Ecto neural progenitor cell (in vitro differentiated cells): ENCODE measurements around the gene R3HDM1.
"Not testable (repeated sequence)": the region's sequence is repeated elsewhere in the genome, so short reads cannot be mapped to it uniquely, and the experiment has no call there.

ENCODE experiments used
- DNase-seq: peaks from one replicate; pipeline ENCODE4 v3.0.0-alpha.2; 2018; ENCODE audit warnings: low spot score

The R3HDM1 gene

DNA sequence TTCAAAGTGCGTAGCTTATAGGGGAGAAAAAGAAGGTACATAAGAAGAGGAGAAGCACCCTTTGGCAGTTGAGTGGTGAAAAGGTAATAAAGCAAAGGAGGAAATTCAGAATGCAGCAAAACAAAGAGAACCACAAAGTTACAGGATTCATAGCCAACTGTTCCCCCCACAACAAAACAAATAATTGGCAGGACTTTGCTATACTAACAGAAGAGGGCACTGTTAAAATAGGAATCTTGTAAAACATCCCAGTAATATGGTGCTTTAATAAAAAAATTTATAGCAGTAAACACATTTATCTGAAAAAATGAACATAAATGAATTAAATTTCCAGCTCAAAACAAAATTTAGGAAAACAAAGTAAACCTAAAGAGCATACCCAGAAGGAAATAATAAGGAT is 42.3 kb downstream of the R3HDM1 start:
- no peak for DNase-seq

DNA sequence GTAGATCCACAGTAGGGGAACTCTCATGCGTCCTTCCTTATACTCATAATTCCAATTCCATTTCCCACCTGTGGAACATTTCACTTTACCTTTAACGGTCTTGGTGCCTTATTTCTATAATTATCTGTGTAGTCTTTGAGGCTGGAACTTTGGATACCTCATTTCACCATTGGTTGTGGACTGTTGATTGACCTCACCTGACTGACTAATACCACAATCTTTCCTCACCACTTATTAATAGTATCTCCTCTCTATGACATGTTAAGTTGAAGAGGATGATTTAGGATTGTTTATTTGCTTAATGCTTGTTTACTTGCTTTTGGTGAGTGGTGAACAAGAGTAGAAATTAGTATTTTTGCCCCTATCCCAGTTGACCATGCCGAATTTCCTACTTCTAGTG is 50.0 kb downstream of the R3HDM1 start:
- DNase-seq: no peak

DNA sequence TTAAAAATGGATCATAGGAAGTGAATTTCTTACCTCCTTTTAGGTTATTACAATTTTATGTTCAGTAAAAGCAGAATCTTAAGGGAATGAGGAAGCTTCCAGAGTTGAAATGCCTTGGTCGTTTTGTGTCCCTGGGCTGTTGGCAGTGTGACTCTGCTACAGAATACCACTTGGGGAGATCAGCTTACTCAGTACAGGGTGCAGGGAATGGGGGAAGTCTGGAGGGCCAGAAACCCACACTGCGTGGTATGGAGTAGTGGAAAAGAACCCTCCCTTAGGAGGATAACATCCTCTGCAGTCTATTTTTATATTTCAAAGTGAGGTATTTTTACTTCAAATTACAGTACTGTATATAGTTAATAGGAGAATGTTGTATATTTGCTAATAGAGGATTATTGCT is 51.1 kb downstream of the R3HDM1 start:
- no peak for DNase-seq

DNA sequence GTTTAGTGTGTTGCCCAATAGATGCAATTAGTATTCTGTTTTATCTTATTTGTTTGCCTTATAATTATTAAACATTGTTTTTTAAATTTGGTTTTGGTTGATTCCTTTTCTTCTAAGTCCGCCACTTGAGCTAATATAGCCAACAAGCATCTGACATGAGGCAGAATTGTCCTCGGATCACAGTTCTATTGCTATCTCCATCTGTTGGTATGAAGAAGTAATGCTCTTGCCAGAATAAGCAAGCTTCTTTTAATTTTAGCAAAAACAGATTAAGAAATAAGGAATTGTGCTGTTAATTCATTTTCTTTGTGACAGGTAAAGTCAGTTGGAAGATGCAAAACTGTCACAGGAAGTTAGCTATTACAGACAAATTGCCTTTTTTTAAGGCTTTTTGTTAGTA is 54.3 kb downstream of the R3HDM1 start:
- no peak for DNase-seq

DNA sequence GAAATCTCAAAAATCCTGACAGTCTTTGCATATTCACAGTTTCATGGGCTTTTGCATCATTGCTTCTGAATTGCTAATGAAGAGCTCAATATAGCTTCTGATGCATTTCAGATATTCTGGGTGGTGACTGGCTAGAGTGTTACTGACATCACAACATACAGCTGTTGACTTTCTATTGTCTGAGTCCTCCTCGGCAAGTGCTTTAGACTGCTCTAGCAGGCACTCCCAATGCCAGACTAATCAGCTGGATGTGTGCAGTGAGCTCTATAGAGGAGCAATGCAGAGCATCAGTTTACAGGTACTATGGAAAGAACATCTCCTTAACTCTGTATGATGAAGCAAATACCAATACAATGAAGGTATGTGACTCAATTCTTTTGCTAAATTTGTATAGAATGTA is 54.9 kb downstream of the R3HDM1 start:
- DNase-seq: no peak

DNA sequence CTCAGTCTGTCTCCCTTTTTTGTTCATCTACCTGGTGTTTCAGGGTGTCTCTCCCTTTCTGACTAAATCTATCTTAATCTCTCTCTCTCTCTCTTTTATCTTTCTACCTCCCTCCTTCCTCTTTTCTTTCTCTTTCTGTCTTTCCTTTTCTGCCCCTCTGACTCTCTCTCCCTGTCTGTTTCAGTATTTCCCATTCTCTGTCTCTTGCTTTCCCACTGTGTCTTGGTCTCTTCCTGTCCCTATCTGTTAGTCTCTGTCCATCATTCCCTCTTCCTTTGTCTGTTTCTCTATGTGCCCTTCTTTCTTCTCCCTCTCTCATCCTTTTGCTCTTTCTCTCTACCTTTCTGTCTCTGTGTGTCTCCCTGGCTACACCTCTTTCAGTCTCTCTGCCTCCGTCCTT is 56.7 kb downstream of the R3HDM1 start:
- DNase-seq: no peak

DNA sequence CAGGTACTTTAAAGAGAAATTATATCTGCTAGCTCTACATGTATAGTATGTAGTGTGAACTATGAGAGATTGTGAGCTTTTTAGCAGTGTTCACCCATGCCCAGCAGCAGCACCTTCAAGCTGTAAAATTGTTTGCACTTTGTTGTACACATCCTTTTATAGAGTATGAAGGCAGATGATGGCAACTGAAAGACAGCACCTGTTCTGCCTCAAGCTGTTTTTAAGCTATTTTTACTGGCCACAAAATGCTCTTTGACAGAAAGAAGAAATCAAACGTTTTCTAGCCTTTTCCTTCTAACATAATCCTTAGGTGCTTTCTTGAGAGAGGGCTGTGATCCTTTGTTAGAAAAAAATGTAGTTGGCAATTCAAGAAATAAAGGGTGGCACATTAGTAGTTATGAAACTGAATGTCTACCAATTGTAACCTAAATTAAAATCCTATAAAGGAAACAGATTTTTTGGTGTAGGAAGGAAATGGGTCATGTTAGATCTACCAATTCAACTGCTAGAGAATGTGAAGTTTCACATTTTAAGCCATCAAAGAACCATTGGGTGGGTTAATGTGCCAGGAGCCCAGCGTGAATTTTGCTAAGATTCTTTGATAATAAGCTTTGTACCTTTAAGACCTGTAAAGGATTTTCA is 59.5 kb downstream of the R3HDM1 start:
- DNase-seq: no peak

DNA sequence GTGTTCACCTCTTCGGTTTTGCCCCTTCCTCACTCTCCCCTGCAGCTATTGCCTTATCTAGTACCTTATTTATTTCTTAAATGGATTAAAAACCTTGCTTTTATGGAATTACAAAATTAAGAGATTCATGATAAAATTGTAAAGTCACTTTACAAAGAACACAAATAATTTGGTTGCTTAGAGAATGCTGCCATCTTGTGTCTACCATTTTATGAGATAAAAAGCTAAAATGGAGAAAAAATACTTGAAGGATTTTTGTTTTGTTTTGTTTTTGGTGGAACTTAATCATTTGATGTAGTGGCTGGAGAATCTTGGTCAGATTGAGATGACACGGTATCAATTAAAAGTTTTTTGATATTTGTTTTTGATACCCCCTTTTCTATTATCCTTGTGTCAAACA is 69.6 kb downstream of the R3HDM1 start:
- no peak for DNase-seq

DNA sequence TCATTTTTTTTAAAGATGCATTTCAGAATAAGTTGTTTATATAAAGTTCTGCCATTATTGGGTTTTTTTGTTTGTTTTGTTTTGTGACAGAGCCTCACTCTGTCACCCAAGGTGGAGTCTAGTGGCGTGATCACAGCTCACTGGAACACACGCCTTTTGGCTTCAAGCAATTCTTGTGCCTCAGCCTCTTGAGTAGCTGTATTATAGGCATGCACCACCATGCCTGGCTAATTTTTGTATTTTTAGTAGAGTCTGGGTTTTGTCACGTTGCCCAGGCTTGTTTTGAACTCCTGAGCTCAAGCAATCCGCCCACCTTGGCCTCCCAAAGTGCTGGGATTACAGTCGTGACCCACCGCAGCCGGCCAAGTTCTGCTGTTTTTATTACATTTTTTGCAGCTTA is 72.3 kb downstream of the R3HDM1 start:
- DNase-seq: no peak

DNA sequence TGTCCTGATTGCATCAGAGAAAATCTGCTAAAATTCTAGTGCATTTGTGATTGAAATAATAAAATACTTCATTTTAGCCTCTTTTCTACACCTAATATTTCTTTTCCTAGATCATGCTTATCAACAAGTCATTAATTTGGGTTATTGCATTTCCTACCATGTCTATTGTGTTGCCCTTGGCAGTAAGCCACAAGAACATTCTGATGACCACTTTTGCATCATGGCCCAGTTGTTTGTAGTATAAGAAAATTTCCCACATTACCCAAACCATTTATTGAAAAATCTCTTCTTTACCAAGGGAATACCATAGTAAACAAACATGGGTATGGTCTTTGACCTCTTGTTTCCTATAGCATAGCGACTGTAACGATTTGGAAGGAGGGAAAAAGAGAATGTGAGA is 76.3 kb downstream of the R3HDM1 start:
- no peak for DNase-seq

DNA sequence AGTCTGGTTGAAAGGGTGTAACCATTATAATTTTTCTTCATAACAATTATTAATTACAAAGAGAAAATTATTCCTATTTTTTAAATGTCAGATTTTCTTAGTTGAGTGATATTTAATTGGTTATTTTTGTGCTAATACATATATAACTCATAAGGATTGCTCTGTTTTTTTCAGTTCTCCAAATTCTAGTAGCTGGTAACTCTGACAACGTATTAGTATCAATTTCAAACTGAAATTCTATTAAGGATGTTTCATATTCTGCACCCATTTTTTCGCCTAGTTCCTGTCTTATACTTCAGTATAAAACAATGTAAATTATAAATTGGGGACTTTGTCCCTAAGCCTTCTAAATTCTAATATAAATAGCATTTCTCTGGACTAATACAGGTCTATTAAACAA is 81.0 kb downstream of the R3HDM1 start:
- no peak for DNase-seq

DNA sequence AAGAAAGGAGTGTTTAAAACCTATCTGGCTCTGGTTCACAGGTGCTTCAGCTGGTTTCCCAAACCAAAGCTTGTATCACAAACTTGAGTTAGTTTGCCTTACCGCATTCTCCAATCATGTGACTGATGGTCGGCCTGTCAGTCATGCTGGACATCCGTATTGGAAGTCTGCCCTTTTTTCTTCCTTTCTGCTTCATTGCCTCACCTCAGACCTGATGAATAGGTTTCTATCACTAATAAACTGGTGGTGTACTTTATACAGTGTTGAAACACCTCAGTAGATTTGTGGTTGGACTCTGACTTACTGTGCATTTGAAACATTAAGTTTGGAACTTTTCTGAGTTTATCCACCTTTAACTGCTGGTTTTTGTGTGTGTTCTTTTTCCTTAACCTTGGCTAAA is 84.1 kb downstream of the R3HDM1 start:
- no peak for DNase-seq

DNA sequence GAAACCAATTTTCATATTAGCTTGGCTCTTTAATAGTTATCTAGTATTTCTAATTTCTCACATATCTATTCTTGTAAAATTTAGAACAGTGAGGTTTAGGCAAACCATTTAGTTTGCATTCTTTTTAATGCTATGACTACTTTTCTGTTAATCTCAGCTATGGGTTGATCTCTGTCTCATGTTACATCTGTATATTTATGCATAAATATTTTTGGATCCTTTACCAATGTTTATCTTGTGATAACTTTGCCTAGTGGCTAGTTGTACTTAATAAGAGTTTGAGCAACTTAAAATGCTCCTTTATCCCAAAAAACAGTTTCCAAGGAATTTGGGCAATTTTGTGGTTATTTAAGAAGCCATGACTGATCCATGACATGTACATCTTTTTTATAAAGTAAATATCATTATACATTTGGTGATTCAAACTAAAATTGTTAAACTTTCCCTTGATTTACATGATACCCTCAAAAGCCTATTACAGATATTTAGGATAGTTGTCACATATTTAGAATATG is 86.3 kb downstream of the R3HDM1 start:
- DNase-seq: no peak

DNA sequence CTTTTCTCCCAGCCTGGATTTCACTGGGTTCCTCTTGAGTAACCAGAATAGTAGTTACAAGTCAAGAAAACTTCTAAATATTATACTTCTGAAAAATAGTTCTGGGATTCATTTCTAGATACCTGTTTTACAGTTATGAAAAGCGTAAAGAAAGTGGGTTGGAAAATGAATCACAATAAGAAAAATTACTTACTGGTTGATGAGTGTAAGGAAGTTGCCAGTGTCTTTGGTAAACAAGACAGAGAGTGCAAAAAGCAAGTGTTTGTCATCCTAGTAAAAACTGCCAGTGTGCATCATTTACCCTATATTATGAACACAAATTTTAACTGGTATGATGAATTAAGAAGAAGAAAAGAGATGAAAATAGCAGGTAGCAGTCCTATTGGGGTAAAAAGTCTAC is 88.9 kb downstream of the R3HDM1 start:
- DNase-seq: no peak

DNA sequence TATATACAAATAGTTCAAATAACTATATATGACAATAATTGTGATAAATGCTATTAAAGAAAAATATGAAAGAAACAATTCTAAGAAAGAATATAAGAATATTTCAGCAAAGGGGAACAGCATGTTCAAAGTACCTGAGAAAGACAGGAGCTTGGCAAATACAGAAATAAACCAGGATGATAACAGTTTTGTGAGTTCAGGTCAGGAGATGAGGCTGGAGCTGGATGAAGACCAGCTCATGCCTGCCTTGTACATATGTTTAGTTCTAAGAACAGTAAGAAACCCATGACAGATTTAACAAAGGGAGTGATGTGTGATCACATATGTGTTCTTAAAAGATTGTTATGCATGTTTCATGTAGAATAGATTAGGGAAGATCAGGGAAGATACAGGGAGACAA is 98.2 kb downstream of the R3HDM1 start:
- DNase-seq: no peak

DNA sequence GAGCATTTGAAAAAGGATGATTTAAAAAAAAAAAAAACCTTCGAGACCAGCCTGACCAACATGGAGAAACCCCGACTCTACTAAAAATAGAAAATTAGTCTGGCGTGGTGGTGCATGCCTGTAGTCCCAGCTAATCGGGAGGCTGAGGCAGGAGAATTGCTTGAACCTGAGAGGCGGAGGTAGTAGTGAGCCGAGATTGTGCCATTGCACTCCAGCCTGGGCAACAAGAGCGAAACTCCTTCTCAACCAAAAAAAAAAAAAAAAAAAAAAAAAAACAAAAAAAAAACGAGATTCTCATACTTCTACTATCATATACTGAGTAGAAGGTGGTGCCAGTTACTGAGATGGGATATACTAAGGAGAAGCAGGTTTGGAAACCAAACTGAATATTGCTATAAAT is 98.8 kb downstream of the R3HDM1 start:
- DNase-seq: not testable (repeated sequence)

DNA sequence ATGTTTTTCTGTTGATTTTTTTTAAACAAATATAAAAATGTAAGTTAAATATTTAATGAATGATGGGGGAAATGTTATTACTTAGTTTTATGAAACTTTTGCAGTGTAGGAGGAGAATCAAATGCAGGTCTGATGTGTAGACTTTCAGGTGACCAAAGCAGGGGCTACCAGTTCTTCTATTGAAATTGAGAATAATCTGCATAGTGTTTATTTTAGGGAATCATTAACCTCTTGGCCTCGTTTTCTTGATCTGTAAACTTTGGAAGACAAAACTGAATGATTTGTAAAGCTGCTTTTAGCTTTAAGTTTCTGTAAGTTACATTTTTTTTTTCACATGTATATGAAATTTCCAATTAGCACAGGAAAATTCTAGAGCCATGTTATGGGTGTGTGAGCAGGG is 99.2 kb downstream of the R3HDM1 start:
- no peak for DNase-seq

DNA sequence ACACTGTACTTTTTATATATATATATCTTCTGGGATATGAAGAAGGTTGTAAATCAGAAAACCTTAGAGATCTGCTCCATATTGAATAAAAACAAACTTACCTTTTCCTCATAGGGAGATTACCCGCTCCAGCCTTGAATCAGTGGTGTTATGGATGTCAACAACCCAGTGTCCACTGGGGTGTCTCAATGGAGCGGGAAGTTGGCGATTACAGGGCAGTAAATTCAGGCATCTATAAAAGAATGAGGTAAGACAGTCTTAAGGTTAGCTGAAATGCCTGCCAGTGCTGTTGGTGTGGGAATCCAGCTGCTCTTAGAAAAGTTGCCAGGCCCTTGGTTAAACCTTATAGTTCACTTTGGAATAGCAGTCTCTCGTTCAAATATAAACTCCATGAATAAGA is 102.3 kb downstream of the R3HDM1 start:
- DNase-seq: no peak

DNA sequence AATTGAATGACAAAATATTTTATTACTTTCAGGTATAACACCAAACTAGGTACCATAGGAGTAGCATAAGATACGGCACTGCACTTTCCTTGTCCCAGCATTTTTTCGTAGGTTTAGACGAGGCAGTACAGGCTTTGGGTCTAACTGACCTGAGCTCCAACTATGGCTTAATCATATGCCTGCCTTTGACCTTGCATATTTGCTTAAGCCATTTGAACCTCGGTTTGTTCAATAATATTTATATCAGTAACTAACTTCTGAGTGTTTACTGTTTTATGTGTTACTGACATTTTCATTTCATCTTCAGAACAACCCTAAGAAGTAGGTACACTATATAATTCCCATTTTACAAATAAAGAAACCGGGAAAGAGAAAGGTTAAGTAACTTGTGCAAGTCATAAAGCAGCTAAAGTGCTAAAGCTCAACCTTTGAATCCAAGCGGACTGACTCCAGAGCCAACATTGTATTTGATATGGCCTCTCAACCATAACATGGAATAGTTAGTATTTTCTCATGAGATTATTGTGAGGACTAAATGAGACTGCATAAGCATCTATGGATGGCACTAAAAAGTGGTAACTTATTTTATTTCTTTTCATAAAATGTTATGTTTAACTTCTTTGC is 104.0 kb downstream of the R3HDM1 start:
- no peak for DNase-seq

DNA sequence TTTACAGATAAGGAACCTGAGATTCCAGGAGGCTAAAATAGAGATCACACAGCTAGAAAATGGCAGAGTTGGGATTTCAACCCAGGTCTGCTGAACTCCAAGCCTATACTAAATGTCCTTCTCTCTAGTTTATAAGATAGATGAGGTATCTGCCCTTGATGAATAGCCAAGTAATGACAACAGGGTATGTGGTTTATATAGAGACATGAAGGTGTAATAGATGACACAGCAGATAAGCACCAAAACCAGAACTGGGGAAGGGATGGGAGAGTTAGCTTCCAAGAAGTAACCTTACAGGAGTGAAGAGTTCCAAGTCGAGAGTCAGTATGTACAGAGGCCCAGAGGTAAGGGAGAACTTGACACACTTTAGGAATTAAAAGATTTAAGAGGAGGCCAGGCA is 105.7 kb downstream of the R3HDM1 start:
- no peak for DNase-seq

DNA sequence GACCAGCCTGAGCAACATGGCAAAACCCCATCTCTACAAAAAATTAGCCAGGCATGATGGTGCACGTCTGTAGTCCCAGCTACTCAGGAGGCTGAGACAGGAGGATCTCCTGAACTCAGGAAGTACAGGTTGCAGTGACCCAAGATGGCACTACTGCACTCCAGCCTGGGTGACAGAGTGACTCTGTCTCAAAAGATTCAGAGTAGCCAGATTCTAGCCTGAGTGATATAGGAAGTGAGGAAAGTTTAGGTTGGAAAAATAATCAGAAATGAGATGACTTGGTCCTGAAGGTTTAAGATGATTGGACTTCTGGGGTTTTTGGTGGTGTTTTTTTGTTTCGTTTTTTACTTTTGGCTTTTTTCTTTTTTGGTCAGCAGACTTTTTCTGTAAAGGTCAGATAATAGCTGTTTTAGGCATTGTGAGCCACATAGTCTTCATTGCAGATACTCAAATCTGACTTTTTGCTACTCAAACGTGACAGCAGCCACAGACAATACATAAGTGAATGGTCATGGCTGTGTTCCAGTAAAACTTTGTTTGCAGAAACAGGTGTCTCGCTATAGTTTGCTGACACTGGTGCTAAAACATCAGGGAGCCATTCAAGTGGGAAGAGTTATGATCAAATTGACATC is 106.3 kb downstream of the R3HDM1 start:
- DNase-seq: no peak

DNA sequence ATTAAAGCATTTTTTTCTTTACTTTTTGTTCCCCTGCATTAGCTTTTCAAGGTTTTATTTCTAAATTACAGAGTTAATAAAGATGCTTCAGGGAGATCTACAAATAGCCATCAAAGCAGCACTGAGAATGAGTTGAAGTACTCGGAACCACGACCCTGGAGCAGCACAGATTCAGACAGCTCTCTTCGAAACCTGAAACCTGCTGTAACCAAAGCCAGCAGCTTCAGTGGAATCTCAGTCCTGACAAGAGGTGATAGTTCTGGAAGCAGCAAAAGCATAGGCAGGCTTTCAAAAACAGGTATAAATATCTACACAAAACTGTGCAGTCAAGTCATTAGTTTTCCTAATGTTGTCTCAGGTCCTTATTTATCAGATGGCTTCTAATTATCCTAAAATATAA is 107.5 kb downstream of the R3HDM1 start:
- no peak for DNase-seq

DNA sequence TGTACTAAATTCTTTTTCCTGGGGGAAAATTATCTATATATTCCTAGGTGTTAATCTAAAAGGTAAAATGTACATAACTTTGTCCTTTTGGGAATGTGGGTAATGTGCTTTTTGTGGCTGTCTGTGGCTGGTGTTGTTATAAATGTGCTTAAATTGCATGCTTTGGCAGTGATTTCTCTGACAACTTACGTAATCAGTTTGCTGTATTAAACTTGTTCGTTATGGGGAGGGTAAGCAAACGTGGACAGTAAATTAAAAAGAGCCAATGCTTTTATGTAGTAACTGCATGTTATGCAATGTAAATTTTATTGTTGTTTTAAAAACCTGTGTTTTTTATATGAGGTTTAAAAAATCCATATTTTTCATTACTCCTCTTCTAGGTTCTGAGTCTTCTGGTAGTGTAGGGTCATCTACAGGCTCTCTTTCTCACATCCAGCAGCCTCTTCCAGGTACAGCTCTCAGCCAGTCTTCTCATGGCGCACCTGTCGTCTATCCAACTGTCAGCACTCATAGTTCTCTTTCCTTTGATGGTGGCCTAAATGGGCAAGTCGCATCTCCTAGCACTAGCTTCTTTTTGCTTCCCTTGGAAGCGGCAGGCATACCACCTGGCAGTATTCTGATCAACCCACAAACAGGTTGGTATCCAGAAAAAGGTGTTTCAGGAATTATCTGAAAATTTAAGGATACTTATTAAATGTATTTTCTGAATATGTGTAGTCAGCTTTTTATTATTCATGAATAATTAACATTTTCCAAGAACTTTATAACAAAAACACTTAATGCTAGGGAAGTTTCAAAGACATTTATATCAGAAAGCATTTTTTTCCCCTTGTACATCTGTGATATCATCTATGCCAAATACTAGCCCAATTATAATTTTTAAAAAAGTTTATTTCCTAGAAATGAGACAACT is 110.1 kb downstream of the R3HDM1 start:
- DNase-seq: no peak
